Activated T-cell treated with anti-CD3 and anti-CD28 coated beads for 4 hours (primary cell): ENCODE measurements around the gene UTP25.
"Not testable (repeated sequence)": the region's sequence is repeated elsewhere in the genome, so short reads cannot be mapped to it uniquely, and the experiment has no call there.

Experiments
- DNase-seq: peaks from one replicate; pipeline ENCODE4 v3.0.0-alpha.2; 2020

The UTP25 gene

GRCh38 chr1:209827384-209828262, at the start of gene UTP25:
Gene UTP25, plus strand, starts transcription at chr1:209827972. Its CDS starts 92 bp downstream, at chr1:209828064.
- DNase-seq = peak; percentile 94

DNA sequence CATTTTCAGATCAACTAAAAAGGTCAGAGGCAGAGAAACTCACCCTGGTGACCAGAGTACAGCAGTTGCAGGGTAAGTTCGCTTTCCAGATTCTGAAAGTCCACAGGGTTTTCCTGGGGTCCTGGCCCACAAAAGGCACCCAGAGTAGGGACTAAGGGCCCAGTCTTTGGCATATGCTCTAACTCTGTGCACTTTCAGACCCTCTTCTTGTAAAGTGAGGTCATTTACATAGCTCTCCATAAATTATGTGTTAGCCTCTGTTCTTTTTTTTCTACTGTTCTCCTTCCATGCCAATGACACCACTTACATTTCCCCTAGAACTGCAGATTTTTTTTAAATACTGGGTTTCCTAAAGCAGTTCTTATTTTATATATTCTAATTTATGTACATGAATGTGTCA, 49.7 kb upstream of the UTP25 start:
- no peak for DNase-seq

- DNase-seq = no peak
Measured at GRCh38 chr1:209780268-209780667, 47.5 kb upstream of the UTP25 start.

GRCh38 chr1:209783386-209783785, 44.4 kb upstream of the UTP25 start:
- DNase-seq = no peak

DNA sequence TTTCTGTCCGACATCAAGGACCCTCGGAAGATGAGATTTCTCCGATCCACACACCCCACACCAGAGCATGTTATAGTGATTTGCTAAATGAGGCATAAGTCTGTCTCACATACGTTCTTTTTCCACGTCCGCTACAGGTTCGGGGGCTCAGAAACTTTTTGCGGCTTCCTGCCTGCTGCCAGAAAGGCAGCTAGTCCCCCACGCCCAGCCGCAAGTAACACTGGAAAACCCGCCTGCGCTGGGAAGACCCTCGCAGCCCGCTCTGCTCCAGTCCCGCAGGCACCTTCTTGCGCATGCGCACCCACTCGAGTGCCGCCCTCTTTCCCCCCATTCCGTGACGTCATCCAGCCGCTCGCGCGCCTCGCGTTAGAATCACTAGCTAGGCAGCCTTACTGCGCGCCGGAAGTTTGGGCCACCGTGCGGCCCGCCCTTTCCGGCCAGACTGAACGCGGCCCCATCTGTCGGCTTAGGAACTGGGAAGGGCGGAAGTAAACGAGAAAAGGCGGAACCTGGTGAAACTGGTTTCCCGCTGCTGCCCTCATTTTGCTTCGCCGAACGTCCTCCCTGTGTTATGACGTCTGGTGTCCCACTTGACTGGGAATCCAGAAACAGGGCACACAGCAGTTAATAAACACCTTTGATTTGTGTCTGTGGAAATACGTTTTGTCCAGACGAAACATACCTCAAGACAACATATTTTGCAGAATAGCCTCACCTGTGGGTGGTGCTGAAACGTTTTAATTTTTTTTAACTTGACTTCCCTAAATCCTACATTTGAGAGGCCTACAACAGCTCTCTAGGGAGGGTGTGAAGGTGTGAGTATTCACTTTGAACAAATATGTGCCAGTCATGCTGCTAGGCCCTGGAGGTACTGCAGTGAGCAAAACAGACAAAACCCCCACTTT, 43.3 kb upstream of the UTP25 start, which contains the start of gene C1orf74:
C1orf74 (minus strand) TSS at position 295 of the 905 bp plus-strand sequence. CDS start 925 bp downstream, outside the sequence.
- DNase-seq = peak; percentile 100

- no peak for DNase-seq
Measured at GRCh38 chr1:209785592-209785991, 42.2 kb upstream of the UTP25 start.

GRCh38 chr1:209786146-209786545, 41.6 kb upstream of the UTP25 start:
- no peak for DNase-seq

- DNase-seq = no peak
Measured at GRCh38 chr1:209787551-209787950, 40.2 kb upstream of the UTP25 start.

GRCh38 chr1:209789245-209789644, 38.5 kb upstream of the UTP25 start:
- no peak for DNase-seq

DNA sequence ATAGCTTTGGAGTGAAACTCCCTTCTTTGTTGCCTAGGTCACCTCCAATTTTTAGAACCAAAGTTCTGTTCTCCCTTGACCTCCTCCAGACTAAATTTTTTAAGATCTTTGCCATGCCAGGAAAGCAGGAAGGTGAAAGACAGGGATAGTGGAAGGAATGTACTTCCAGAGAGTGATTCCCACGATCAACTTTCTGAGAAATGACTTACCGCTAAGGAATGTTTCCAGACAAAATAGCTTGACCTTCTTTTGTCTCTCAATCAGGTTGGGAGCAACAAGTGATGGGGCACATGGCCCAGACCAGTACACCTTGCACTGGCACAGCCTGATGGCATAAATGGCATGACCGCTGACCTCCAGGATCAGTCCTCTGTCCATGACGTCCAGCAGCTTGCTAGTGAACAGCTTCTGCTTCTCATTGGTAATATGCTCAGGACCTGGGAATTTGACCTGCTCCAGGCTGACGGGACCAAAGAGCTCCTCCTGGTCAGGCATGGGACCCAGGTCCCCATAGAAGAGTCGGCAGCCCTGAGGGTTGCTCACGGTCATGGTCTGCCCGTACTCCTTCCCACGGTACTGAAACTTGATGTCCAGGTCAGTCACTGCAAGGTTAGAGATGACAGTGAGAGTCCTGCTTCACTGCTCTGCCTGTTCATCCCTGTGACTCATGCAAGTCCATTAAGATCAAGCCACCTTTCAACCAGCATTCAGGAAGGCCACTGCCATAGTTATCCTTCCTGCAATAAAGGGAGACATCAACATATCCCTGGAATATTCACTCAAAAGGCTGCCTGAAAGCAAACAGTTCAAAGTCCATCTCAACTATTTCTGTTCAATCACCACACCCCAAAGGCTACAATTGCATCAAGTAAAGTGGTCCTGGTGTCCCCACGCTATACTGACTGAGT, 37.2 kb upstream of the UTP25 start:
- no peak for DNase-seq

GRCh38 chr1:209791920-209792319, 35.9 kb upstream of the UTP25 start:
- DNase-seq = no peak

GRCh38 chr1:209793711-209794110, 34.1 kb upstream of the UTP25 start:
- not testable (repeated sequence) for DNase-seq

DNA sequence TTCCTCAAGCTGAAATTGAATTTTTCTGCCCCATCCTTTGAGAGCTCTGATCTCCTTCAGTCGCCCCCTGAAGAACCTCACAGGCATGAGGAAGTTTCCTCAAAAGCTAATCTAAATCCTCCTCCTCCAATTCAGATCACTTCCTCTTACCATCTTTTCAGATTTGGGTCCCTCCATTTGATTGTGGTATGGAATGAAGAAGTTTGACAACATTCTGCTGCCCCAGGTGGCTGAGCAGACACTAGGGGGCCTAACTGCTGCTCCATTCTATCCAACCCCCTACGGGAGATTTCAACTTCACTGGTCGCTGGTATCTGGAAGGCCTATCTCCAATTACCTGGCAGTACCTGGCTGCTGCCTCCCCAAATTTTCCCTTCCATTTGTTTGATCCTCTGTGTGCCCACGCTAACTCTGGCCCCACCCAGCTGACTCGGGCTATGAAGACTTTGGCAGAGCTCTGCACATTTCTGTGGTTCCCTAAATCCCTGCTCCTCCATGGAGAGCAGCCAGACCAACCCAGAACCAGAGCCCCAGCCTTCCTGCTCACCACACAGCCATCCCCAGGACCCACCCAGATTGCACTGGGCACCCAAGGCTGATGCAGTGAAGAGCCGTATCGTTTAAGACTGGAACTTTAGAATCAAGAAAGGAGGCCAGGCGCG, 29.7 kb upstream of the UTP25 start:
- DNase-seq = no peak

GRCh38 chr1:209800984-209801834, 26.6 kb upstream of the UTP25 start:
- no peak for DNase-seq

DNA sequence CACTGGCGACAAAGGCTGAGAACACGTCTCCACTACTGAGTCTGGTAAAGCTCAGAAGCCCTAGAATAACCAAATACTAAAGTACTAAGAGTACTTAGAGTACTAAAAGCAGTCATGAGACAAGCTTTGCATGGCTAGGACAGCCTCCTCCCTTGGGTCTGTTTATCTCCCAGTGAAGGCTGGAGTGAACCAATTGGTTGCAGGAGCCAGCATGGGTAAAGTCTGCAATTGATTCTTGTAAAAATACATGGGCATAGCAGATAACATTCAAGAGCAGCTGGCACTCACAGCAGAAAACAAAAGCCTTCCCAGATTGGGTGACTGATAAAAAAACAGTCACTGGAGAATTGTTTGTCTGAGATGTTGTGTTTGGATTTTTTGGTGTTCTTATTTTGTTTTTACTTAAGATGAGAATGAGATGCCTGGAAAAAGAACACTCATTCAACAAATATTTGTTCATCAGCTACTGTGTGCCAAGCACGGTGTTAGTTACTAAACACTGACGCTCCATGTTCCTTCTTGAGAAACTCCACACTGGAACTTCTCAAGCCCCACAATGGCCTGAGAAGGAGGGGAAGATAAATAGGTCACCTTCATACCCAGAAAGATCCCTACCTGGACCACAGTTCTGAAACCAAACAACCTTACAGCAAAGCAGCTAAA, 25.5 kb upstream of the UTP25 start:
- no peak for DNase-seq

DNA sequence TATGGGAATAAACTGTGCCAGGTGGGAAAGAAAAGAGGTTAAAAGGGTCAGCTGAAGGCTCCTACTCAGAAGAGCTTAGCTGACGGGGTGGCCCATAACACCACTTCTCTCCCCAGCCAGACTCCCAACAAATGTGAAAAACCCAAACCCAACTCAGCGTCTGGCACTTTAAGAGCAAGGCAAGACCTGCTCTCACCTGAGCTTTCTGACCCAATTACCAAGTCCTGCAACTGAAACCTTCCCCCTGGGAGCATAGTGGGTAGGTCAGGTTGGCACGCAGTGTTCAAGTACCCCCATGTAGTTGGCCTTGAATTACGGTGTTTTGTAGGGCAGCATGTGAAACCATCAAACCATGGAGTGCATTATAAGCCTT, 25.0 kb upstream of the UTP25 start:
- no peak for DNase-seq

DNA sequence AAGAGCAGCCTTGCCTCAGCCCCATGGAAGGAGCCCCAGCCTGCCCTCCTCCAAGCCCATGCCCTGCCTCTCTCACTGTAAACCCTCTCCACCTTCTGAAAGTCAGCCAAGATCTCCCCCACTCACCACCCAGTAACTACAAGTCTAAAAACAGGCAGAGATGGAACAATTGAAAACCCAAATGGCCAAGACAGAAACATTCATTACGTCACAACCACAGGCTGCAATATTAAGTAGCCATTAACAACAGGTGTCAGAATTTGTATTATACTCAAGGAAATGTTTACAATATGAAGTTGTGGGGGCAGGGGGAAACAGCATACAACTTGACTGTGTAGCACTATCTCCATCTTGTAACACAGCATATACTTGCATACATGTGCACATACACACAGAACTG, 24.2 kb upstream of the UTP25 start:
- DNase-seq = no peak

- DNase-seq = no peak
Measured at GRCh38 chr1:209805341-209805781, 22.4 kb upstream of the UTP25 start.

GRCh38 chr1:209805875-209806760, 21.7 kb upstream of the UTP25 start, which contains the start of gene IRF6:
Gene IRF6, minus strand, starts transcription at chr1:209806142. Its CDS starts 4,729 bp downstream, at chr1:209801413.
- peak; percentile 53 for DNase-seq
